HepG2 (cell line): ENCODE data around the gene ISCU. TPM values are rescaled to one million over a fixed set of nuclear protein-coding genes. Genes with fewer than 3 reads are reported as not detected.
A peak's percentile ranks its signal among the peaks of the same experiment; 100 is the strongest.

ENCODE experiments used
- BRD4 ChIP-seq: sonication (generic); formaldehyde crosslinking; IDR thresholded peaks from 2 replicates; pipeline ENCODE4 v1.4.0; 2020; ENCODE audit warnings: missing genetic modification reagents
- GABPB1 ChIP-seq: IDR thresholded peaks from 2 replicates; pipeline ENCODE4 v1.6.1; 2016; ENCODE audit warnings: mild to moderate bottlenecking, missing genetic modification reagents, moderate library complexity, missing compliant biosample characterization
- KLF13 ChIP-seq: sonication (generic); formaldehyde crosslinking; IDR thresholded peaks from 2 replicates; pipeline ENCODE4 v1.4.0; 2020; ENCODE audit warnings: mild to moderate bottlenecking, missing genetic modification reagents
- MAFG ChIP-seq: sonication (generic); formaldehyde crosslinking; IDR thresholded peaks from 2 replicates; pipeline ENCODE4 v1.5.1; 2020; ENCODE audit warnings: mild to moderate bottlenecking, missing genetic modification reagents
- PHF8 ChIP-seq: sonication (generic); formaldehyde crosslinking; IDR thresholded peaks from 2 replicates; pipeline ENCODE4 v1.5.0; 2020; ENCODE audit warnings: missing genetic modification reagents
- SMC3 ChIP-seq: IDR thresholded peaks from 2 replicates; pipeline ENCODE4 v1.6.1; 2011; ENCODE audit warnings: low read length, improper control_type of control experiment
- TBL1XR1 ChIP-seq: fragments of 150-350 bp; IDR thresholded peaks from 2 replicates; pipeline ENCODE4 v1.6.1; 2014; ENCODE audit warnings: borderline replicate concordance, low read length; ENCODE audit not compliant: partially characterized antibody
- TCF7 ChIP-seq: sonication (generic); IDR thresholded peaks from 2 replicates; pipeline ENCODE4 v1.6.1; 2016; ENCODE audit warnings: antibody characterized with exemption, low read depth
- ZC3H13 ChIP-seq: sonication (generic); formaldehyde crosslinking; IDR thresholded peaks from 2 replicates; pipeline ENCODE4 v1.8.1; 2023; ENCODE audit warnings: mild to moderate bottlenecking, missing genetic modification reagents, moderate library complexity
- ZNF547 ChIP-seq: sonication (generic); formaldehyde crosslinking; IDR thresholded peaks from 2 replicates; pipeline ENCODE4 v1.5.1; 2020; ENCODE audit warnings: mild to moderate bottlenecking, missing genetic modification reagents
- ZZZ3 ChIP-seq: sonication (generic); formaldehyde crosslinking; IDR thresholded peaks from 2 replicates; pipeline ENCODE4 v1.4.0; 2020; ENCODE audit warnings: missing genetic modification reagents, mild to moderate bottlenecking, borderline replicate concordance
- polyA plus RNA-seq, 8 experiments: library from polyadenylated mRNA; depleted of rRNA in 3 of 8; stranded (reverse) in 7 of 8; unstranded in 1 of 8; fragments of >200 nt; fragmentation: Illumina TruSeq in 4 of 8; extraction: Trizol in 4 of 8; gene quantifications; 2 replicates each; pipeline versions ENCODE4 v1.2.1 to v1.2.3, GENCODE V29; 2011 to 2016; ENCODE audit warnings: low read depth in 4 of 8, missing spikeins in 1 of 8, mixed read lengths in 1 of 8; ENCODE audit not compliant: insufficient read depth in 1 of 8
- total RNA-seq, 5 experiments: library from RNA; depleted of rRNA; stranded (reverse); fragments of >200 nt; fragmentation: Illumina TruSeq; extraction: Trizol; gene quantifications; 2 replicates each; pipeline ENCODE4 v1.2.3, GENCODE V29; 2016; ENCODE audit warnings: low read depth in 1 of 5
- TF ChIP-seq, protein P1 (sequence below): sonication (generic); formaldehyde crosslinking; conservative IDR thresholded peaks from 2 replicates; pipeline ENCODE4 v1.4.0; 2020; ENCODE audit warnings: missing genetic modification reagents
- TF ChIP-seq, protein P2 (sequence below): sonication (generic); formaldehyde crosslinking; IDR thresholded peaks from 2 replicates; pipeline ENCODE4 v1.5.0; 2020; ENCODE audit warnings: missing genetic modification reagents
- TF ChIP-seq, protein P3 (sequence below): IDR thresholded peaks from 2 replicates; pipeline ENCODE4 v1.6.1; 2016; ENCODE audit warnings: control low read depth
- TF ChIP-seq, protein P4 (sequence below): sonication (generic); formaldehyde crosslinking; IDR thresholded peaks from 2 replicates; pipeline ENCODE4 v1.4.0; 2020; ENCODE audit warnings: missing genetic modification reagents
- TF ChIP-seq, protein P5 (sequence below): sonication (generic); formaldehyde crosslinking; IDR thresholded peaks from 2 replicates; pipeline ENCODE4 v1.4.0; 2020; ENCODE audit warnings: mild to moderate bottlenecking, missing genetic modification reagents, borderline replicate concordance
- TF ChIP-seq, protein P6 (sequence below): sonication (generic); formaldehyde crosslinking; conservative IDR thresholded peaks from 2 replicates; pipeline ENCODE4 v1.4.0; 2020; ENCODE audit warnings: missing genetic modification reagents

The ISCU gene
- total and polyA plus RNA-seq, 2 of the 13 experiments (the other 11 are each of a cell fraction or from before 2014, with no cell fraction given): 94.4 to 107 TPM

DNA sequence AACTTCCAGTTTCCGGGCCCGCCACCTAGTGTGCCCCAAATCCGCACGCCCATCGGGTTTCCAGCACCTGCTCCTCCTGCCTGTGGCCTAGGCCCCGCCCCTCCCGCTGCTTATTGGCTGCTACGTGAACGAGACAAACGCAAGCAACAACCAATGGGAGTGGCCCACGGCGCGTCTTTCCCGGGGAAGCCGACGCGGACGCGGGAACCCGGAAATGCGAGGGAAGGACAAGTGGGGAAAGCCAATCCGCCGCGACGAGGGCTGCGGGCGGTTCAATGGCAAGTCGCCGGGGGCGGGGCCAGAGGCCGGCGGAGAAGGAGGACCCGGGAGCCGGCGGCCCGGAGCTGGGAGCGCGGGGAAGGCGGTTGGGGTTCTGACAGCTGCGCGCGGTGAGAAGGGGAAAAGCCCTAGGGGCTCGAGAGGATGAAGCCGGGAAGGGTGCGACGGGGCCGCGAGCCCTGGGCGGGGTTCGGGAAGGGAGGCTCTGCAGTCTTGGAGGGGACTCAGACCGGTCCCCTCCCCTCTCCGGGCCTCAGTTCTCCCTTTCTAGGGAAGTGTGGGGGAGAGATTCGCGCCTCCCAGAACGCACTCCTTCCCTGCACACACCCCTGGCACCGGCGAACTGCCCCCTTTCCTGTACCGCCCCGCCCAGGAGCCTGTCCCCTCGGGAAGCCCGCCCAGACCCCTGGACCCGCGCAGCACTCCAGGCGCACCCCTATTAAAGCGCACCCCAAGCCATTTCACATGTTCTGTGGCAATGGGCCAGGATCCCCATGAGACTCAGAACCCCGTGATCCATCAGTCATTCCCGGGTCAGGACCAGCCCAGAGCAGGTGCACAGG, 47.2 kb upstream of the ISCU start, which contains the start of gene FICD (continued):
- TF ChIP-seq, protein P1, sequence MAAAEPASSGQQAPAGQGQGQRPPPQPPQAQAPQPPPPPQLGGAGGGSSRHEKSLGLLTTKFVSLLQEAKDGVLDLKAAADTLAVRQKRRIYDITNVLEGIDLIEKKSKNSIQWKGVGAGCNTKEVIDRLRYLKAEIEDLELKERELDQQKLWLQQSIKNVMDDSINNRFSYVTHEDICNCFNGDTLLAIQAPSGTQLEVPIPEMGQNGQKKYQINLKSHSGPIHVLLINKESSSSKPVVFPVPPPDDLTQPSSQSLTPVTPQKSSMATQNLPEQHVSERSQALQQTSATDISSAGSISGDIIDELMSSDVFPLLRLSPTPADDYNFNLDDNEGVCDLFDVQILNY (CRISPR knock-in tag): 0 out of 2 replicates have a peak, but pooled peaks have one; percentile 21
- TF ChIP-seq GABPB1 (CRISPR knock-in tag) (peak; percentile 95), MAFG (no peak), SMC3 (no peak), TBL1XR1 (no peak), PHF8 (CRISPR knock-in tag) (peak; percentile 77), ZZZ3 (CRISPR knock-in tag) (no peak), KLF13 (CRISPR knock-in tag) (no peak), TCF7 (no peak), ZC3H13 (CRISPR knock-in tag) (no peak), BRD4 (CRISPR knock-in tag) (no peak), ZNF547 (CRISPR knock-in tag) (0 out of 2 replicates have a peak, but pooled peaks have one; percentile 42)
- TF ChIP-seq, protein P2, sequence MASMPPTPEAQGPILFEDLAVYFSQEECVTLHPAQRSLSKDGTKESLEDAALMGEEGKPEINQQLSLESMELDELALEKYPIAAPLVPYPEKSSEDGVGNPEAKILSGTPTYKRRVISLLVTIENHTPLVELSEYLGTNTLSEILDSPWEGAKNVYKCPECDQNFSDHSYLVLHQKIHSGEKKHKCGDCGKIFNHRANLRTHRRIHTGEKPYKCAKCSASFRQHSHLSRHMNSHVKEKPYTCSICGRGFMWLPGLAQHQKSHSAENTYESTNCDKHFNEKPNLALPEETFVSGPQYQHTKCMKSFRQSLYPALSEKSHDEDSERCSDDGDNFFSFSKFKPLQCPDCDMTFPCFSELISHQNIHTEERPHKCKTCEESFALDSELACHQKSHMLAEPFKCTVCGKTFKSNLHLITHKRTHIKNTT (CRISPR knock-in tag): no peak
- TF ChIP-seq, protein P3, sequence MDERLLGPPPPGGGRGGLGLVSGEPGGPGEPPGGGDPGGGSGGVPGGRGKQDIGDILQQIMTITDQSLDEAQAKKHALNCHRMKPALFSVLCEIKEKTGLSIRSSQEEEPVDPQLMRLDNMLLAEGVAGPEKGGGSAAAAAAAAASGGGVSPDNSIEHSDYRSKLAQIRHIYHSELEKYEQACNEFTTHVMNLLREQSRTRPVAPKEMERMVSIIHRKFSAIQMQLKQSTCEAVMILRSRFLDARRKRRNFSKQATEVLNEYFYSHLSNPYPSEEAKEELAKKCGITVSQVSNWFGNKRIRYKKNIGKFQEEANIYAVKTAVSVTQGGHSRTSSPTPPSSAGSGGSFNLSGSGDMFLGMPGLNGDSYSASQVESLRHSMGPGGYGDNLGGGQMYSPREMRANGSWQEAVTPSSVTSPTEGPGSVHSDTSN: peak; percentile 90
- TF ChIP-seq, protein P4, sequence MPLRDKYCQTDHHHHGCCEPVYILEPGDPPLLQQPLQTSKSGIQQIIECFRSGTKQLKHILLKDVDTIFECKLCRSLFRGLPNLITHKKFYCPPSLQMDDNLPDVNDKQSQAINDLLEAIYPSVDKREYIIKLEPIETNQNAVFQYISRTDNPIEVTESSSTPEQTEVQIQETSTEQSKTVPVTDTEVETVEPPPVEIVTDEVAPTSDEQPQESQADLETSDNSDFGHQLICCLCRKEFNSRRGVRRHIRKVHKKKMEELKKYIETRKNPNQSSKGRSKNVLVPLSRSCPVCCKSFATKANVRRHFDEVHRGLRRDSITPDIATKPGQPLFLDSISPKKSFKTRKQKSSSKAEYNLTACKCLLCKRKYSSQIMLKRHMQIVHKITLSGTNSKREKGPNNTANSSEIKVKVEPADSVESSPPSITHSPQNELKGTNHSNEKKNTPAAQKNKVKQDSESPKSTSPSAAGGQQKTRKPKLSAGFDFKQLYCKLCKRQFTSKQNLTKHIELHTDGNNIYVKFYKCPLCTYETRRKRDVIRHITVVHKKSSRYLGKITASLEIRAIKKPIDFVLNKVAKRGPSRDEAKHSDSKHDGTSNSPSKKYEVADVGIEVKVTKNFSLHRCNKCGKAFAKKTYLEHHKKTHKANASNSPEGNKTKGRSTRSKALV (CRISPR knock-in tag): no peak
- TF ChIP-seq, protein P5, sequence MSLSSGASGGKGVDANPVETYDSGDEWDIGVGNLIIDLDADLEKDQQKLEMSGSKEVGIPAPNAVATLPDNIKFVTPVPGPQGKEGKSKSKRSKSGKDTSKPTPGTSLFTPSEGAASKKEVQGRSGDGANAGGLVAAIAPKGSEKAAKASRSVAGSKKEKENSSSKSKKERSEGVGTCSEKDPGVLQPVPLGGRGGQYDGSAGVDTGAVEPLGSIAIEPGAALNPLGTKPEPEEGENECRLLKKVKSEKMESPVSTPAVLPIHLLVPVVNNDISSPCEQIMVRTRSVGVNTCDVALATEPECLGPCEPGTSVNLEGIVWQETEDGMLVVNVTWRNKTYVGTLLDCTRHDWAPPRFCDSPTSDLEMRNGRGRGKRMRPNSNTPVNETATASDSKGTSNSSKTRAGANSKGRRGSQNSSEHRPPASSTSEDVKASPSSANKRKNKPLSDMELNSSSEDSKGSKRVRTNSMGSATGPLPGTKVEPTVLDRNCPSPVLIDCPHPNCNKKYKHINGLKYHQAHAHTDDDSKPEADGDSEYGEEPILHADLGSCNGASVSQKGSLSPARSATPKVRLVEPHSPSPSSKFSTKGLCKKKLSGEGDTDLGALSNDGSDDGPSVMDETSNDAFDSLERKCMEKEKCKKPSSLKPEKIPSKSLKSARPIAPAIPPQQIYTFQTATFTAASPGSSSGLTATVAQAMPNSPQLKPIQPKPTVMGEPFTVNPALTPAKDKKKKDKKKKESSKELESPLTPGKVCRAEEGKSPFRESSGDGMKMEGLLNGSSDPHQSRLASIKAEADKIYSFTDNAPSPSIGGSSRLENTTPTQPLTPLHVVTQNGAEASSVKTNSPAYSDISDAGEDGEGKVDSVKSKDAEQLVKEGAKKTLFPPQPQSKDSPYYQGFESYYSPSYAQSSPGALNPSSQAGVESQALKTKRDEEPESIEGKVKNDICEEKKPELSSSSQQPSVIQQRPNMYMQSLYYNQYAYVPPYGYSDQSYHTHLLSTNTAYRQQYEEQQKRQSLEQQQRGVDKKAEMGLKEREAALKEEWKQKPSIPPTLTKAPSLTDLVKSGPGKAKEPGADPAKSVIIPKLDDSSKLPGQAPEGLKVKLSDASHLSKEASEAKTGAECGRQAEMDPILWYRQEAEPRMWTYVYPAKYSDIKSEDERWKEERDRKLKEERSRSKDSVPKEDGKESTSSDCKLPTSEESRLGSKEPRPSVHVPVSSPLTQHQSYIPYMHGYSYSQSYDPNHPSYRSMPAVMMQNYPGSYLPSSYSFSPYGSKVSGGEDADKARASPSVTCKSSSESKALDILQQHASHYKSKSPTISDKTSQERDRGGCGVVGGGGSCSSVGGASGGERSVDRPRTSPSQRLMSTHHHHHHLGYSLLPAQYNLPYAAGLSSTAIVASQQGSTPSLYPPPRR (CRISPR knock-in tag): 0 out of 2 replicates have a peak, but pooled peaks have one; percentile 19
- TF ChIP-seq, protein P6, sequence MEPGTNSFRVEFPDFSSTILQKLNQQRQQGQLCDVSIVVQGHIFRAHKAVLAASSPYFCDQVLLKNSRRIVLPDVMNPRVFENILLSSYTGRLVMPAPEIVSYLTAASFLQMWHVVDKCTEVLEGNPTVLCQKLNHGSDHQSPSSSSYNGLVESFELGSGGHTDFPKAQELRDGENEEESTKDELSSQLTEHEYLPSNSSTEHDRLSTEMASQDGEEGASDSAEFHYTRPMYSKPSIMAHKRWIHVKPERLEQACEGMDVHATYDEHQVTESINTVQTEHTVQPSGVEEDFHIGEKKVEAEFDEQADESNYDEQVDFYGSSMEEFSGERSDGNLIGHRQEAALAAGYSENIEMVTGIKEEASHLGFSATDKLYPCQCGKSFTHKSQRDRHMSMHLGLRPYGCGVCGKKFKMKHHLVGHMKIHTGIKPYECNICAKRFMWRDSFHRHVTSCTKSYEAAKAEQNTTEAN (CRISPR knock-in tag): no peak; the same call in 1 of the 2 replicates
